Upper lobe of left lung (tissue), 6 donors: ENCODE results near the gene RGS11. TPM values are rescaled to one million over a fixed set of nuclear protein-coding genes. Genes with fewer than 3 reads are reported as not detected.

Source experiments
- ATAC-seq, 2 donors: fragments of 200-7000 bp; cut with Tn5 transposase; one replicate each; pipeline ENCODE4 v1.9.1; 2022; ENCODE audit warnings: mild to moderate bottlenecking in 2 of 2, moderate library complexity in 2 of 2; ENCODE audit not compliant: low FRiP score in 2 of 2
- DNase-seq, 2 donors: peaks; one replicate each; pipeline ENCODE4 v3.0.0-alpha.2; 2019 to 2020
- H3K27ac ChIP-seq, 4 donors: fragments of 200-600 bp; sonication (generic); one replicate each; pipeline ENCODE4 v1.5.1; 2016 to 2019
- H3K27me3 ChIP-seq, 4 donors: fragments of 200-600 bp; sonication (generic); one replicate each; pipeline ENCODE4 v1.5.1; 2017 to 2019
- H3K36me3 ChIP-seq, 4 donors: fragments of 200-600 bp; sonication (generic); one replicate each; pipeline ENCODE4 v1.5.1; 2016 to 2019
- H3K4me1 ChIP-seq, 4 donors: fragments of 200-600 bp; sonication (generic); one replicate each; pipeline ENCODE4 v1.5.1; 2018 to 2019
- H3K4me3 ChIP-seq, 4 donors: fragments of 200-600 bp; sonication (generic); one replicate each; pipeline ENCODE4 v1.5.1; 2017 to 2019; ENCODE audit warnings: mild to moderate bottlenecking in 2 of 4, moderate library complexity in 1 of 4
- H3K9me3 ChIP-seq, 4 donors: fragments of 200-600 bp; sonication (generic); one replicate each; pipeline ENCODE4 v1.5.1; 2018 to 2019
- CTCF ChIP-seq, 6 experiments: fragments of 450-650 bp in 4 of 6; fragments of 200-600 bp in 2 of 6; sonication (generic) in 2 of 6; IDR thresholded peaks; one replicate each; pipeline ENCODE4 v1.5.1; 2016 to 2019; ENCODE audit warnings: antibody characterized with exemption in 6 of 6
- EP300 ChIP-seq, 4 donors: sonication (generic); formaldehyde crosslinking; IDR thresholded peaks; one replicate each; pipeline ENCODE4 v1.5.1; 2017; ENCODE audit warnings: antibody characterized with exemption in 4 of 4, control low read depth in 2 of 4
- POLR2A ChIP-seq, 4 donors: fragments of 450-650 bp; IDR thresholded peaks; one replicate each; pipeline ENCODE4 v1.5.1; 2016 to 2017; ENCODE audit warnings: antibody characterized with exemption in 4 of 4, mild to moderate bottlenecking in 2 of 4
- POLR2AphosphoS5 ChIP-seq, 2 donors: sonication (generic); formaldehyde crosslinking; IDR thresholded peaks; one replicate each; pipeline ENCODE4 v1.5.1; 2017; ENCODE audit warnings: antibody characterized with exemption in 2 of 2
- WGBS, 2 donors: methylation state at CpG; one replicate each; pipeline ENCODE4 v1.1.5; 2017 to 2018; 5-methylcytosine and 5-hydroxymethylcytosine counted together
- total RNA-seq, 6 donors: library from RNA; depleted of rRNA in 4 of 6; stranded (reverse); fragments of >200 nt in 4 of 6; gene quantifications; one replicate each; pipeline versions ENCODE4 v1.1.0 to v1.2.1, GENCODE V29; 2016 to 2021
- donor health status: DM: no; HTN: no; CAD: no; lungs with moderate emphysema.
- donor health status: DM: no; HTN: yes; CAD: no; lungs with severe emphysema.

RGS11 gene
- total RNA-seq, 6 donors from 2014 or later: 1.9 to 16.8 (median 5.5) TPM

- DNase-seq (peak in 1 of 2 donors; percentile 79), ATAC-seq (no peak)
- TF ChIP-seq POLR2AphosphoS5 (IDR thresholded peaks at IDR 0.05): no peak
- Histone ChIP-seq H3K9me3 (no peaks in the 10 kb centered on the region), H3K4me1 (peaks cover 13 to 20% (median 15%) of the 10 kb centered on the region in 4 donors), H3K4me3 (no peak overlapping the region), H3K36me3 (no peaks in the 10 kb centered on the region), H3K27me3 (peaks cover 0 to 21% (median 4%) of the 10 kb centered on the region in 4 donors), H3K27ac (no peak overlapping the region)
- WGBS, 2 donors: 87 to 88% methylated on average over 3 to 26 of the region's 30 CpGs
Measured at GRCh38 chr16:273547-274421, 2.0 kb downstream of the RGS11 start.

- Histone ChIP-seq H3K36me3 (no peaks in the 10 kb centered on the region), H3K9me3 (no peaks in the 10 kb centered on the region), H3K4me3 (no peak overlapping the region), H3K27ac (no peak overlapping the region), H3K4me1 (peaks cover 13 to 20% (median 15%) of the 10 kb centered on the region in 4 donors), H3K27me3 (peaks cover 0 to 21% (median 4%) of the 10 kb centered on the region in 4 donors)
- ATAC-seq: no peak
- WGBS, 2 donors: 66 to 78% methylated on average over 9 to 36 of the region's 36 CpGs
- no peak for TF ChIP-seq POLR2A (IDR thresholded peaks at IDR 0.05)
- TF ChIP-seq POLR2AphosphoS5 (IDR thresholded peaks at IDR 0.05): no peak
- TF ChIP-seq CTCF (IDR thresholded peaks at IDR 0.05): no peak
- no peak for TF ChIP-seq EP300 (IDR thresholded peaks at IDR 0.05)
- peak in 1 of 2 donors; percentile 74 for DNase-seq
Measured at GRCh38 chr16:272633-273546, 2.9 kb downstream of the RGS11 start.

- peaks cover 0 to 12% (median 4%) of the 10 kb centered on the region in 4 donors for H3K27me3 ChIP-seq
- ATAC-seq: no peak
Measured at GRCh38 chr16:270381-271255, 5.1 kb downstream of the RGS11 start.

GRCh38 chr16:269061-269796 is 6.5 kb downstream of the RGS11 start:
- no peaks in the 10 kb centered on the region for H3K4me1 ChIP-seq
- H3K9me3 ChIP-seq: no peaks in the 10 kb centered on the region
- no peak overlapping the region for H3K4me3 ChIP-seq
- 85 to 92% methylated on average over 13 to 19 of the region's 24 CpGs for WGBS, 2 donors
- peak in 1 of 2 donors; percentile 76 for DNase-seq
- H3K27ac ChIP-seq: no peak overlapping the region
- peaks cover 0 to 13% (median 7%) of the 10 kb centered on the region in 4 donors for H3K36me3 ChIP-seq
- no peak for TF ChIP-seq POLR2A (IDR thresholded peaks at IDR 0.05)
- TF ChIP-seq POLR2AphosphoS5 (IDR thresholded peaks at IDR 0.05): no peak
- no peak for TF ChIP-seq EP300 (IDR thresholded peaks at IDR 0.05)
- no peak for TF ChIP-seq CTCF (IDR thresholded peaks at IDR 0.05)
- ATAC-seq: no peak
- H3K27me3 ChIP-seq: no peaks in the 10 kb centered on the region

More at GRCh38 chr16:270381-271255, 5.1 kb downstream of the RGS11 start:
- peaks cover 0 to 2% (median 0%) of the 10 kb centered on the region in 4 donors for H3K36me3 ChIP-seq
- no peak overlapping the region for H3K4me3 ChIP-seq
- peaks cover 6 to 11% (median 9%) of the 10 kb centered on the region in 4 donors for H3K4me1 ChIP-seq
- no peaks in the 10 kb centered on the region for H3K9me3 ChIP-seq
- TF ChIP-seq POLR2A (IDR thresholded peaks at IDR 0.05): no peak
- TF ChIP-seq POLR2AphosphoS5 (IDR thresholded peaks at IDR 0.05): no peak
- TF ChIP-seq CTCF (IDR thresholded peaks at IDR 0.05): no peak
- TF ChIP-seq EP300 (IDR thresholded peaks at IDR 0.05): no peak
- WGBS, 2 donors: 79 to 91% methylated on average over 10 to 34 of the region's 34 CpGs
- peak in 1 of 2 donors; percentile 75 for DNase-seq
- H3K27ac ChIP-seq: no peak overlapping the region
